HCT116 (cell line): Measurements from ENCODE around the gene EIF3B. TPM values are rescaled to one million over a fixed set of nuclear protein-coding genes. Genes with fewer than 3 reads are reported as not detected.

Experiments
- ATAC-seq: fragments of 200-7000 bp; cut with Tn5 transposase; 2 replicates; pipeline ENCODE4 v1.9.1; 2020; ENCODE audit warnings: mild to moderate bottlenecking, moderate library complexity
- BruUV-seq: library from RNA; stranded (reverse); fragments of 400-500 nt; replicated peaks from 2 replicates; lab custom pipeline; 2021; lab: Mats Ljungman, UMichigan
- CTCF ChIA-PET: fragments of 300-600 bp; sonication (Branson Sonifier 250); formaldehyde crosslinking; loops from one replicate; lab custom pipeline; 2021; ENCODE audit warnings: antibody characterized with exemption; lab: Charles Lee
- POLR2A ChIA-PET: fragments of 300-600, 350-600 bp; sonication (Branson Sonifier 250); formaldehyde crosslinking; loops from one replicate; lab custom pipeline; 2021; ENCODE audit warnings: antibody characterized with exemption; lab: Charles Lee
- RAD21 ChIA-PET, 2 experiments: fragments of 300-600 bp; sonication (Branson Sonifier 250); formaldehyde crosslinking; loops; one replicate each; lab custom pipeline; 2023; ENCODE audit warnings: low total read pairs in 2 of 2; ENCODE audit not compliant: uncharacterized antibody in 2 of 2, unreplicated experiment in 2 of 2, low non-redundant PET in 1 of 2; lab: Charles Lee
- DNase-seq: peaks from one replicate; pipeline ENCODE4 v3.0.0-alpha.2; 2010; ENCODE audit warnings: low read depth, low spot score
- H2AFZ ChIP-seq: fragments of 200-600 bp; shearing (Covaris generic), sonication (generic); 2 replicates; pipeline ENCODE4 v1.6.1; 2017; ENCODE audit warnings: low read depth, mixed run types, mixed read lengths, antibody characterized with exemption, low read length; ENCODE audit not compliant: poor library complexity, severe bottlenecking
- H3K27ac ChIP-seq: 2 replicates; pipeline ENCODE4 v1.5.1; 2012; ENCODE audit warnings: low read depth, low read length
- H3K27me3 ChIP-seq: fragments of 200-600 bp; sonication (generic); 2 replicates; pipeline ENCODE4 v1.6.1; 2016; ENCODE audit warnings: mixed run types, low read length, mixed read lengths; ENCODE audit not compliant: insufficient read depth
- H3K36me3 ChIP-seq, 2 experiments: fragments of 200-500 bp in 1 of 2; fragments of 200-600 bp in 1 of 2; sonication (Bioruptor generic) in 1 of 2; sonication (generic) in 1 of 2; 2 replicates each; pipeline versions ENCODE4 v1.5.1 to v1.6.1; 2014 to 2016; ENCODE audit warnings: low read length in 2 of 2, inconsistent platforms in 1 of 2, mixed read lengths in 1 of 2, mixed run types in 1 of 2; ENCODE audit not compliant: insufficient read depth in 2 of 2, control insufficient read depth in 1 of 2
- H3K4me1 ChIP-seq, 2 experiments: fragments of 200-600 bp in 1 of 2; sonication (generic) in 1 of 2; 2 replicates each; pipeline versions ENCODE4 v1.5.1 to v1.6.1; 2012 to 2017; ENCODE audit warnings: low read length in 2 of 2, inconsistent platforms in 1 of 2, mild to moderate bottlenecking in 1 of 2, mixed read lengths in 1 of 2, mixed run types in 1 of 2, moderate library complexity in 1 of 2; ENCODE audit not compliant: insufficient read depth in 2 of 2, control insufficient read depth in 1 of 2
- H3K4me2 ChIP-seq: fragments of 200-600 bp; sonication (generic); 2 replicates; pipeline ENCODE4 v1.6.1; 2017; ENCODE audit warnings: mixed run types, low read length, mixed read lengths
- H3K4me3 ChIP-seq, 2 experiments: fragments of 200-600 bp in 1 of 2; sonication (generic) in 1 of 2; replicated peaks in 1 of 2; 2 replicates each; pipeline ENCODE4 v1.5.1; 2011 to 2016; ENCODE audit warnings: low read length in 2 of 2, control low read depth in 1 of 2, low read depth in 1 of 2, mild to moderate bottlenecking in 1 of 2, mixed read lengths in 1 of 2, mixed run types in 1 of 2
- H3K79me2 ChIP-seq: fragments of 200-600 bp; sonication (generic); 2 replicates; pipeline ENCODE4 v1.6.1; 2017; ENCODE audit warnings: mild to moderate bottlenecking, mixed run types, low read length, moderate library complexity, mixed read lengths; ENCODE audit not compliant: insufficient read depth
- H3K9ac ChIP-seq: fragments of 200-600 bp; sonication (generic); 2 replicates; pipeline ENCODE4 v1.6.1; 2016; ENCODE audit warnings: low read length, mixed read lengths
- H3K9me2 ChIP-seq: fragments of 200-600 bp; sonication (generic), shearing (Covaris generic); 2 replicates; pipeline ENCODE4 v1.6.1; 2017; ENCODE audit warnings: mixed run types, mild to moderate bottlenecking, moderate library complexity; ENCODE audit not compliant: insufficient read depth
- H3K9me3 ChIP-seq, 2 experiments: fragments of 200-500 bp in 1 of 2; fragments of 200-600 bp in 1 of 2; sonication (Bioruptor generic) in 1 of 2; sonication (generic) in 1 of 2; 2 replicates each; pipeline ENCODE4 v1.6.1; 2014 to 2017; ENCODE audit warnings: low read length in 2 of 2, mixed read lengths in 2 of 2, inconsistent platforms in 1 of 2, low read depth in 1 of 2, mild to moderate bottlenecking in 1 of 2, mixed run types in 1 of 2, moderate library complexity in 1 of 2; ENCODE audit not compliant: control insufficient read depth in 1 of 2, insufficient read depth in 1 of 2
- H4K20me1 ChIP-seq: fragments of 200-600 bp; sonication (generic), shearing (Covaris generic); 2 replicates; pipeline ENCODE4 v1.6.1; 2017; ENCODE audit warnings: mixed run types, mild to moderate bottlenecking, moderate library complexity; ENCODE audit not compliant: insufficient read depth
- ATF3 ChIP-seq: IDR thresholded peaks from 2 replicates; pipeline ENCODE4 v1.6.1; 2012
- CBX3 ChIP-seq: IDR thresholded peaks from 2 replicates; pipeline ENCODE4 v1.6.1; 2012; ENCODE audit warnings: low read depth
- CEBPB ChIP-seq: IDR thresholded peaks from 2 replicates; pipeline ENCODE4 v1.6.1; 2012; ENCODE audit warnings: low read depth
- ELF1 ChIP-seq: IDR thresholded peaks from 2 replicates; pipeline ENCODE4 v1.6.1; 2012; ENCODE audit warnings: low read depth, borderline replicate concordance
- EZH2 ChIP-seq: fragments of 200-600 bp; sonication (generic); IDR thresholded peaks from 2 replicates; pipeline ENCODE4 v1.6.1; 2017; ENCODE audit warnings: antibody characterized with exemption, mixed run types
- EZH2phosphoT487 ChIP-seq: fragments of 200-600 bp; IDR thresholded peaks from 2 replicates; pipeline ENCODE4 v1.6.1; 2018; ENCODE audit warnings: antibody characterized with exemption, borderline replicate concordance
- JUND ChIP-seq: IDR thresholded peaks from 2 replicates; pipeline ENCODE4 v1.6.1; 2012
- MAX ChIP-seq: IDR thresholded peaks from 2 replicates; pipeline ENCODE4 v1.6.1; 2012
- POLR2A ChIP-seq: IDR thresholded peaks from 2 replicates; pipeline ENCODE4 v1.7.0; 2011; ENCODE audit warnings: borderline replicate concordance; ENCODE audit not compliant: insufficient read depth, insufficient read length; ENCODE audit errors: extremely low read depth
- RAD21 ChIP-seq: IDR thresholded peaks from 2 replicates; pipeline ENCODE4 v1.6.1; 2012; ENCODE audit warnings: low read depth, mild to moderate bottlenecking
- SIN3A ChIP-seq: IDR thresholded peaks from 2 replicates; pipeline ENCODE4 v1.6.1; 2012; ENCODE audit warnings: low read depth
- SP1 ChIP-seq: IDR thresholded peaks from 2 replicates; pipeline ENCODE4 v1.6.1; 2012; ENCODE audit warnings: low read depth
- SRF ChIP-seq: IDR thresholded peaks from 2 replicates; pipeline ENCODE4 v1.6.1; 2012; ENCODE audit warnings: low read depth
- TCF7L2 ChIP-seq: IDR thresholded peaks from 2 replicates; pipeline ENCODE4 v1.7.0; 2011; ENCODE audit warnings: borderline replicate concordance, inconsistent platforms; ENCODE audit not compliant: insufficient read depth, insufficient read length; ENCODE audit errors: extremely low read depth
- YY1 ChIP-seq: IDR thresholded peaks from 2 replicates; pipeline ENCODE4 v1.6.1; 2011; ENCODE audit warnings: low read length, low read depth, moderate library complexity, mild to moderate bottlenecking; ENCODE audit not compliant: insufficient replicate concordance; ENCODE audit errors: extremely low read depth
- ZBTB33 ChIP-seq: IDR thresholded peaks from 2 replicates; pipeline ENCODE4 v1.6.1; 2011; ENCODE audit warnings: mild to moderate bottlenecking, low read length, moderate library complexity; ENCODE audit not compliant: insufficient replicate concordance; ENCODE audit errors: extremely low read depth
- intact Hi-C: fragments of 100-400 bp; cut with micrococcal nuclease; formaldehyde crosslinking; loops from 2 replicates; pipeline ENCODE4 v1.10.0; 2022
- total RNA-seq: library from RNA; stranded (reverse); gene quantifications from one replicate; pipeline ENCODE4 v1.2.1, GENCODE V29; 2021; ENCODE audit not compliant: unreplicated experiment

EIF3B gene
- total RNA-seq, 1 experiment from 2014 or later, result 324 TPM

GRCh38 chr7:2409745-2410414 lies 55.3 kb downstream of the EIF3B start:
- POLR2A ChIA-PET, result no interaction called here
- Histone ChIP-seq H3K9me3 (no peaks in the 10 kb centered on the region), H3K9me2 (no peaks in the 10 kb centered on the region), H3K4me1 (peaks cover 2 to 19% of the 10 kb centered on the region in 2 experiments; a peak in 3 of 4 replicates), H3K79me2 (no peaks in the 10 kb centered on the region; the same call in 1 of the 2 replicates), H3K4me2 (no peak overlapping the region), H3K9ac (no peak overlapping the region), H3K27me3 (no peaks in the 10 kb centered on the region), H3K36me3 (no peaks in the 10 kb centered on the region), H4K20me1 (no peaks in the 10 kb centered on the region), H3K27ac (no peak overlapping the region), H2AFZ (no peak overlapping the region), H3K4me3 (no peak overlapping the region)
- no TSS peak for BruUV-seq
- intact Hi-C loops, result no loop called here
- DNase-seq, result no peak
- no peak for TF ChIP-seq MAX
- no peak for TF ChIP-seq POLR2A
- ATAC-seq, result no peak
- CTCF ChIA-PET, result no interaction called here
- RAD21 ChIA-PET, result no interaction called here

GRCh38 chr7:2411049-2411448 lies 56.4 kb downstream of the EIF3B start:
- Histone ChIP-seq H3K9me3 (no peaks in the 10 kb centered on the region), H3K4me3 (no peak overlapping the region), H3K9ac (no peak overlapping the region), H3K9me2 (no peaks in the 10 kb centered on the region), H4K20me1 (no peaks in the 10 kb centered on the region), H3K4me2 (no peak overlapping the region), H3K36me3 (no peaks in the 10 kb centered on the region), H2AFZ (no peak overlapping the region), H3K27ac (no peak overlapping the region), H3K27me3 (no peaks in the 10 kb centered on the region), H3K79me2 (no peaks in the 10 kb centered on the region; the same call in 1 of the 2 replicates), H3K4me1 (peaks cover 0 to 11% of the 10 kb centered on the region in 2 experiments; a peak in 2 of 4 replicates)
- ChIA-PET CTCF (interaction anchor here (0.7 kb wide), 1 partner anchor 51 kb away, joined by 3 read pairs; no protein-coding TSS in a partner anchor), RAD21 (no interaction called here), POLR2A (no interaction called here)
- no peak for ATAC-seq
- intact Hi-C loops, result no loop called here
- no peak for DNase-seq
- BruUV-seq, result no TSS peak
- TF ChIP-seq POLR2A (no peak), MAX (no peak), EZH2phosphoT487 (no peak), ZBTB33 (no peak), CEBPB (no peak), TCF7L2 (no peak), ATF3 (no peak), CBX3 (no peak), JUND (no peak), ELF1 (no peak), SP1 (no peak), EZH2 (no peak), RAD21 (no peak), SRF (no peak), YY1 (no peak), SIN3A (no peak)
